ENCODE results near the gene SCN3B.
A peak's percentile ranks its signal among the peaks of the same experiment; 100 is the strongest.
"Not testable (repeated sequence)": the region's sequence is repeated elsewhere in the genome, so short reads cannot be mapped to it uniquely, and the experiment has no call there.

Gene SCN3B

GRCh38 chr11:123654566-123655081 lies at the start of gene SCN3B:
SCN3B (minus strand) TSS chr11:123654624; CDS start chr11:123653801, 823 bp downstream.
- peak; percentile 49 for DNase-seq

- no peak for DNase-seq
These were observed 48.3 kb upstream of the SCN3B start for GRCh38 chr11:123702696-123703095.

- DNase-seq: no peak
These were observed 47.7 kb upstream of the SCN3B start for GRCh38 chr11:123702139-123702538.

GRCh38 chr11:123700772-123701171 lies 46.3 kb upstream of the SCN3B start:
- no peak for DNase-seq

GRCh38 chr11:123698546-123699127 lies 44.2 kb upstream of the SCN3B start:
- no peak for DNase-seq

- DNase-seq: no peak
These were observed 41.8 kb upstream of the SCN3B start for GRCh38 chr11:123696183-123696582.

- DNase-seq: no peak
These were observed 40.8 kb upstream of the SCN3B start for GRCh38 chr11:123695231-123695630.

GRCh38 chr11:123694551-123694950 lies 40.1 kb upstream of the SCN3B start:
- peak; percentile 18 for DNase-seq

- no peak for DNase-seq
These were observed 38.5 kb upstream of the SCN3B start for GRCh38 chr11:123692961-123693360.

- DNase-seq: peak; percentile 48
These were observed 36.1 kb upstream of the SCN3B start for GRCh38 chr11:123690485-123690884.

- DNase-seq: no peak
These were observed 30.2 kb upstream of the SCN3B start for GRCh38 chr11:123684601-123685000.

GRCh38 chr11:123683428-123684170 lies 29.2 kb upstream of the SCN3B start:
- no peak for DNase-seq

GRCh38 chr11:123682696-123683410 lies 28.4 kb upstream of the SCN3B start:
- no peak for DNase-seq

- no peak for DNase-seq
These were observed 26.6 kb upstream of the SCN3B start for GRCh38 chr11:123681030-123681429.

GRCh38 chr11:123678246-123678645 lies 23.8 kb upstream of the SCN3B start:
- DNase-seq: no peak

GRCh38 chr11:123677510-123677909 lies 23.1 kb upstream of the SCN3B start:
- DNase-seq: no peak

- no peak for DNase-seq
These were observed 19.9 kb upstream of the SCN3B start for GRCh38 chr11:123674297-123674696.

GRCh38 chr11:123672568-123672967 lies 18.1 kb upstream of the SCN3B start:
- no peak for DNase-seq

- DNase-seq: no peak
These were observed 17.1 kb upstream of the SCN3B start for GRCh38 chr11:123671534-123671933.

- DNase-seq: no peak
These were observed 15.7 kb upstream of the SCN3B start for GRCh38 chr11:123670081-123670480.

- no peak for DNase-seq
These were observed 10.9 kb upstream of the SCN3B start for GRCh38 chr11:123665306-123665705.

- DNase-seq: not testable (repeated sequence)
These were observed 5.5 kb upstream of the SCN3B start for GRCh38 chr11:123659965-123660364.

GRCh38 chr11:123659311-123659710 lies 4.9 kb upstream of the SCN3B start:
- no peak for DNase-seq
